Mesenchymal stem cell (in vitro differentiated cells and primary cell): ENCODE data around the gene FSHB.
"Not testable (repeated sequence)": the region's sequence is repeated elsewhere in the genome, so short reads cannot be mapped to it uniquely, and the experiment has no call there.

ENCODE experiments used
- DNase-seq: peaks from one replicate; pipeline ENCODE4 v3.0.0-alpha.2; 2013
- H2AFZ ChIP-seq: one replicate; pipeline ENCODE4 v1.6.1; 2013; ENCODE audit warnings: low read depth, mild to moderate bottlenecking, control low read depth, inconsistent platforms, low read length, moderate library complexity
- H2AK5ac ChIP-seq: 2 replicates; pipeline ENCODE4 v1.6.1; 2013; ENCODE audit warnings: low read length, moderate library complexity, mild to moderate bottlenecking, inconsistent platforms; ENCODE audit not compliant: severe bottlenecking
- H2BK120ac ChIP-seq: one replicate; pipeline ENCODE4 v1.6.1; 2013; ENCODE audit warnings: low read depth, mild to moderate bottlenecking, inconsistent platforms, low read length, moderate library complexity
- H2BK12ac ChIP-seq, 2 experiments: one replicate each; pipeline ENCODE4 v1.6.1; 2013; ENCODE audit warnings: inconsistent platforms in 2 of 2, low read length in 2 of 2, mild to moderate bottlenecking in 2 of 2, moderate library complexity in 2 of 2, control low read depth in 1 of 2
- H2BK15ac ChIP-seq: one replicate; pipeline ENCODE4 v1.6.1; 2013; ENCODE audit warnings: mild to moderate bottlenecking, low read depth, inconsistent platforms; ENCODE audit not compliant: poor library complexity, severe bottlenecking
- H2BK5ac ChIP-seq: 2 replicates; pipeline ENCODE4 v1.6.1; 2013; ENCODE audit warnings: low read depth, mild to moderate bottlenecking, low read length, control low read depth, inconsistent platforms; ENCODE audit not compliant: poor library complexity, severe bottlenecking
- H3K14ac ChIP-seq, 2 experiments: one replicate each; pipeline ENCODE4 v1.6.1; 2013; ENCODE audit warnings: inconsistent platforms in 2 of 2, low read length in 2 of 2, control low read depth in 1 of 2, mild to moderate bottlenecking in 1 of 2, moderate library complexity in 1 of 2
- H3K18ac ChIP-seq, 2 experiments: one replicate each; pipeline ENCODE4 v1.6.1; 2013; ENCODE audit warnings: inconsistent platforms in 2 of 2, low read length in 2 of 2, control low read depth in 1 of 2, low read depth in 1 of 2, mild to moderate bottlenecking in 1 of 2
- H3K23ac ChIP-seq, 2 experiments: one replicate each; pipeline ENCODE4 v1.6.1; 2013; ENCODE audit warnings: inconsistent platforms in 2 of 2, low read length in 2 of 2, mild to moderate bottlenecking in 2 of 2, moderate library complexity in 2 of 2, control low read depth in 1 of 2
- H3K27ac ChIP-seq: 2 replicates; pipeline ENCODE4 v1.5.1; 2013; ENCODE audit warnings: mild to moderate bottlenecking, moderate library complexity, low read length, control low read depth, inconsistent platforms; ENCODE audit not compliant: poor library complexity, severe bottlenecking
- H3K27me3 ChIP-seq, 2 experiments: 2 replicates each; pipeline versions ENCODE4 v1.6.1 to v1.7.0; 2013; ENCODE audit warnings: low read length in 2 of 2, mild to moderate bottlenecking in 2 of 2, moderate library complexity in 2 of 2, control low read depth in 1 of 2, inconsistent platforms in 1 of 2; ENCODE audit not compliant: control insufficient read depth in 1 of 2, insufficient read depth in 1 of 2
- H3K36me3 ChIP-seq, 2 experiments: 2 replicates each; pipeline versions ENCODE4 v1.6.1 to v1.7.0; 2013; ENCODE audit warnings: low read length in 2 of 2, control low read depth in 1 of 2, inconsistent platforms in 1 of 2, low read depth in 1 of 2, mild to moderate bottlenecking in 1 of 2; ENCODE audit not compliant: insufficient read depth in 2 of 2, control insufficient read depth in 1 of 2
- H3K4ac ChIP-seq, 2 experiments: one replicate each; pipeline ENCODE4 v1.6.1; 2013; ENCODE audit warnings: inconsistent platforms in 2 of 2, low read length in 2 of 2, mild to moderate bottlenecking in 2 of 2, moderate library complexity in 2 of 2, control low read depth in 1 of 2, low read depth in 1 of 2
- H3K4me1 ChIP-seq: 2 replicates; pipeline ENCODE4 v1.6.1; 2013; ENCODE audit warnings: low read depth, low read length, control low read depth; ENCODE audit not compliant: control insufficient read depth, insufficient read depth
- H3K4me2 ChIP-seq: 2 replicates; pipeline ENCODE4 v1.6.1; 2013; ENCODE audit warnings: low read length, mild to moderate bottlenecking, inconsistent platforms; ENCODE audit not compliant: poor library complexity, severe bottlenecking
- H3K4me3 ChIP-seq, 2 experiments: 2 replicates each; pipeline versions ENCODE4 v1.5.1 to v1.7.0; 2013; ENCODE audit warnings: low read length in 2 of 2, mild to moderate bottlenecking in 2 of 2, control low read depth in 1 of 2, low read depth in 1 of 2; ENCODE audit not compliant: insufficient read depth in 1 of 2
- H3K79me1 ChIP-seq: replicated peaks from 2 replicates; pipeline ENCODE4 v1.6.1; 2013; ENCODE audit warnings: mild to moderate bottlenecking, control low read depth, low read length, inconsistent platforms; ENCODE audit not compliant: poor library complexity, severe bottlenecking
- H3K9ac ChIP-seq: 2 replicates; pipeline ENCODE4 v1.7.0; 2013; ENCODE audit warnings: mild to moderate bottlenecking, low read length, moderate library complexity
- H3K9me3 ChIP-seq: 2 replicates; pipeline ENCODE4 v1.7.0; 2013; ENCODE audit warnings: mild to moderate bottlenecking, low read length; ENCODE audit not compliant: control insufficient read depth
- H4K8ac ChIP-seq: one replicate; pipeline ENCODE4 v1.6.1; 2013; ENCODE audit warnings: inconsistent platforms, mild to moderate bottlenecking, low read length, moderate library complexity
- H4K91ac ChIP-seq: one replicate; pipeline ENCODE4 v1.6.1; 2013; ENCODE audit warnings: mild to moderate bottlenecking, low read length, inconsistent platforms
- whole genome bisulfite sequencing: methylation state at CpG from one replicate; pipeline ENCODE4 v1.1.7; 2013; ENCODE audit warnings: mixed read lengths; 5-methylcytosine and 5-hydroxymethylcytosine counted together

Gene FSHB

GRCh38 chr11:30260813-30261212 lies 30.0 kb downstream of the FSHB start:
- Histone ChIP-seq H3K4ac (no peak overlapping the region), H3K9ac (no peak overlapping the region), H3K18ac (no peak overlapping the region), H4K91ac (no peak overlapping the region), H3K4me2 (no peak overlapping the region), H3K36me3 (no peaks in the 10 kb centered on the region), H2BK15ac (no peak overlapping the region), H3K79me1 (no peaks in the 10 kb centered on the region), H3K27ac (no peak overlapping the region), H4K8ac (no peak overlapping the region), H3K9me3 (no peaks in the 10 kb centered on the region), H2BK5ac (no peak overlapping the region), H2AK5ac (no peak overlapping the region), H3K4me1 (no peaks in the 10 kb centered on the region), H3K4me3 (no peak overlapping the region), H3K27me3 (no peaks in the 10 kb centered on the region), H3K23ac (no peak overlapping the region), H2AFZ (no peak overlapping the region), H3K14ac (no peak overlapping the region), H2BK12ac (no peak overlapping the region), H2BK120ac (no peak overlapping the region)
- WGBS: no CpG with 5 or more reads among the region's 1 CpG
- DNase-seq: no peak

GRCh38 chr11:30261821-30262220 lies 31.0 kb downstream of the FSHB start:
- no peak overlapping the region for H3K4me3 ChIP-seq
- WGBS: 44% methylated on average over 1 of the region's 1 CpG

GRCh38 chr11:30268638-30269037 lies 37.8 kb downstream of the FSHB start:
- H2BK15ac ChIP-seq, H3K79me1 ChIP-seq, H4K91ac ChIP-seq, H2AFZ ChIP-seq, H3K36me3 ChIP-seq, H2BK5ac ChIP-seq, H3K27ac ChIP-seq, H3K4me3 ChIP-seq, H3K27me3 ChIP-seq, H3K18ac ChIP-seq, H3K23ac ChIP-seq, H2AK5ac ChIP-seq, H4K8ac ChIP-seq, H3K14ac ChIP-seq, H3K9ac ChIP-seq, H2BK120ac ChIP-seq, DNase-seq, H2BK12ac ChIP-seq, H3K4me1 ChIP-seq, H3K9me3 ChIP-seq, H3K4ac ChIP-seq, H3K4me2 ChIP-seq: not testable (repeated sequence)
- WGBS: 88% methylated on average over 7 of the region's 9 CpGs

More at GRCh38 chr11:30261821-30262220, 31.0 kb downstream of the FSHB start:
- H3K4ac ChIP-seq: no peak overlapping the region
- H3K18ac ChIP-seq: no peak overlapping the region
- H3K79me1 ChIP-seq: no peaks in the 10 kb centered on the region
- no peak overlapping the region for H2BK12ac ChIP-seq
- no peak overlapping the region for H4K91ac ChIP-seq
- no peak overlapping the region for H2BK15ac ChIP-seq
- no peak overlapping the region for H3K14ac ChIP-seq
- no peaks in the 10 kb centered on the region for H3K4me1 ChIP-seq
- no peak overlapping the region for H2BK5ac ChIP-seq
- H3K4me2 ChIP-seq: no peak overlapping the region
- no peak overlapping the region for H3K9ac ChIP-seq
- no peaks in the 10 kb centered on the region for H3K9me3 ChIP-seq
- H2AFZ ChIP-seq: no peak overlapping the region
- no peak for DNase-seq
- no peak overlapping the region for H2BK120ac ChIP-seq
- H3K36me3 ChIP-seq: no peaks in the 10 kb centered on the region
- H2AK5ac ChIP-seq: no peak overlapping the region
- H3K27me3 ChIP-seq: no peaks in the 10 kb centered on the region
- H3K23ac ChIP-seq: no peak overlapping the region
- H3K27ac ChIP-seq: no peak overlapping the region
- no peak overlapping the region for H4K8ac ChIP-seq

GRCh38 chr11:30270671-30271070 lies 39.9 kb downstream of the FSHB start:
- no peaks in the 10 kb centered on the region for H3K27me3 ChIP-seq
- H3K9me3 ChIP-seq: no peaks in the 10 kb centered on the region
- H2AFZ ChIP-seq: no peak overlapping the region
- H3K79me1 ChIP-seq: no peaks in the 10 kb centered on the region
- H2BK120ac ChIP-seq: no peak overlapping the region
- no peak overlapping the region for H3K4me2 ChIP-seq
- H3K14ac ChIP-seq: no peak overlapping the region
- no peak overlapping the region for H4K91ac ChIP-seq
- no peak overlapping the region for H3K4me3 ChIP-seq
- no peak overlapping the region for H4K8ac ChIP-seq
- no peak overlapping the region for H3K9ac ChIP-seq
- H3K4ac ChIP-seq: no peak overlapping the region
- H2BK5ac ChIP-seq: no peak overlapping the region
- no peaks in the 10 kb centered on the region for H3K36me3 ChIP-seq
- no peak overlapping the region for H2BK12ac ChIP-seq
- no peak overlapping the region for H3K18ac ChIP-seq
- no peak overlapping the region for H3K27ac ChIP-seq
- DNase-seq: no peak
- no peaks in the 10 kb centered on the region for H3K4me1 ChIP-seq
- no peak overlapping the region for H3K23ac ChIP-seq
- H2AK5ac ChIP-seq: no peak overlapping the region
- no peak overlapping the region for H2BK15ac ChIP-seq
